Naive thymus-derived CD8-positive, alpha-beta T cell (primary cell): ENCODE data around the gene ANKRD34A. TPM values are rescaled to one million over a fixed set of nuclear protein-coding genes. Genes with fewer than 3 reads are reported as not detected.
A peak's percentile ranks its signal among the peaks of the same experiment; 100 is the strongest.

ENCODE experiments used
- ATAC-seq, 2 donors: fragments of 150-1000 bp; cut with Tn5 transposase in 1 of 2; sonication (Bioruptor Pico), chemical (Tn5 transposase) in 1 of 2; 1 replicate in 1 of 2; 2 replicates in 1 of 2; pipeline ENCODE4 v1.10.0; 2021; ENCODE audit warnings: mild to moderate bottlenecking in 2 of 2, moderate library complexity in 2 of 2
- POLR2A ChIA-PET: fragments of 350-600 bp; sonication (Branson Sonifier 250); formaldehyde crosslinking; loops from one replicate; lab custom pipeline; 2021; ENCODE audit warnings: antibody characterized with exemption; lab: Charles Lee
- DNase-seq, 10 donors: peaks; one replicate each; pipeline versions ENCODE4 v3.0.0 to v3.0.0-alpha.2; 2020 to 2022
- H3K27ac Mint-ChIP-seq, 10 donors: one replicate each; pipeline ENCODE4 v1.8.0; 2020 to 2022; ENCODE audit warnings: mild to moderate bottlenecking in 10 of 10, mixed read lengths in 10 of 10, moderate library complexity in 4 of 10, inconsistent platforms in 1 of 10
- H3K27me3 Mint-ChIP-seq, 5 donors: one replicate each; pipeline ENCODE4 v1.8.0; 2021 to 2022; ENCODE audit warnings: mixed read lengths in 5 of 5
- H3K36me3 Mint-ChIP-seq, 3 donors: one replicate each; pipeline ENCODE4 v1.8.0; 2020 to 2022; ENCODE audit warnings: mixed read lengths in 3 of 3, mild to moderate bottlenecking in 2 of 3, inconsistent platforms in 1 of 3
- H3K4me1 Mint-ChIP-seq, 4 donors: one replicate each; pipeline ENCODE4 v1.8.0; 2021 to 2022; ENCODE audit warnings: mixed read lengths in 4 of 4
- H3K4me3 Mint-ChIP-seq, 10 donors: one replicate each; pipeline ENCODE4 v1.8.0; 2020 to 2022; ENCODE audit warnings: mild to moderate bottlenecking in 10 of 10, mixed read lengths in 10 of 10, moderate library complexity in 6 of 10, inconsistent platforms in 1 of 10
- H3K9me3 Mint-ChIP-seq, 9 donors: one replicate each; pipeline ENCODE4 v1.8.0; 2020 to 2022; ENCODE audit warnings: mixed read lengths in 9 of 9, mild to moderate bottlenecking in 3 of 9, inconsistent platforms in 1 of 9, moderate library complexity in 1 of 9
- polyA plus RNA-seq, 3 donors: library from polyadenylated mRNA; unstranded; fragments of 300-500 nt; fragmentation: Illumina TruSeq; gene quantifications; one replicate each; pipeline ENCODE4 v1.2.3, GENCODE V29; 2021
- total RNA-seq, 8 experiments: library from RNA in 2 of 8; stranded (reverse) in 2 of 8; gene quantifications; one replicate each; pipeline ENCODE4 v1.2.3 and lab custom pipeline; 2021 to 2026

The ANKRD34A gene
- total RNA-seq (1 to 10 TPM in 1 of 2 experiments, under 1 TPM in 1; 0.96 to 1.6 TPM), polyA plus RNA-seq (under 1 TPM; 0.12 to 0.38 (median 0.25) TPM), total RNA-seq (lab: John Stamatoyannopoulos, UW) (0 to 4.8 (median 2.7) reads per million in 6 experiments)

GRCh38 chr1:145964328-145965118, at the start of gene ANKRD34A, which contains the start of gene POLR3GL:
ANKRD34A (minus strand) TSS chr1:145964575; CDS start chr1:145961759, 2,816 bp downstream.
POLR3GL (plus strand) TSS chr1:145964690; CDS start chr1:145974866, 10,176 bp downstream.
- DNase-seq: peak; percentile 75 to 95 (median 89)
- POLR2A ChIA-PET: interaction anchor here (0.6 to 17.9 kb wide), 20 partner anchors 9 to 140 kb away, joined by 3 to 462 read pairs (median 6); partner anchors contain the start of genes PEX11B, PIAS3, POLR3C and RBM8A
- ATAC-seq: peak; percentile 84 to 87
- H3K27ac Mint-ChIP-seq: peak within 1 kb of the TSS; percentile 86 to 99 (median 98)
- H3K27me3 Mint-ChIP-seq: no peaks in the 10 kb centered on the region
- peak within 1 kb of the TSS; percentile 88 to 99 (median 92) for H3K4me3 Mint-ChIP-seq
- peaks cover 36 to 66% (median 64%) of the 10 kb centered on the region in 4 donors for H3K4me1 Mint-ChIP-seq
- peaks cover 4 to 13% (median 9%) of the 10 kb centered on the region in 3 donors for H3K36me3 Mint-ChIP-seq
- H3K9me3 Mint-ChIP-seq: peaks cover 0 to 5% (median 0%) of the 10 kb centered on the region in 9 donors

DNA sequence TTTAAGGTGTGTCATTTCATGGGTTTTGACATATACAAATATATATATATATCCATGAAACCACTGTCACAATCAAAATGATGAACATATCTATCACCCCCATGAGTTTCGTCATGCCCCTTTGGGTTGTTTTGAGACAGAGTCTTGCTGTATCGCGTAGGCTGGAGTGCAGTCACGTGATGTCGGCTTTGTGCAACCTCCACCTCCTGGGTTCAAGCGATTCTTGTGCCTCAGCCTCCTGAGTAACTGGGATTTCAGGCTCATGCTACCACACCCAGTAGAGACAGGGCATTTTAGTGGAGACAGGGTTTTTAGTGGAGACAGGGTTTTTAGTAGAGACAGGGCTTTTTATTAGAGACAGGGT, 49.2 kb upstream of the ANKRD34A start:
- no peaks in the 10 kb centered on the region for H3K9me3 Mint-ChIP-seq
- DNase-seq (no peak), ATAC-seq (no peak)
- peaks cover 1 to 10% (median 8%) of the 10 kb centered on the region in 4 donors for H3K4me1 Mint-ChIP-seq
- H3K36me3 Mint-ChIP-seq: no peaks in the 10 kb centered on the region
- POLR2A ChIA-PET: interaction anchor here (0.6 to 26.6 kb wide), 2 partner anchors 21 to 26 kb away, joined by 4 to 1573 read pairs; partner anchors contain the start of gene TXNIP
- H3K27me3 Mint-ChIP-seq: peaks cover 0 to 20% (median 6%) of the 10 kb centered on the region in 5 donors
- no peak overlapping the region for H3K27ac Mint-ChIP-seq
- no peak overlapping the region for H3K4me3 Mint-ChIP-seq

DNA sequence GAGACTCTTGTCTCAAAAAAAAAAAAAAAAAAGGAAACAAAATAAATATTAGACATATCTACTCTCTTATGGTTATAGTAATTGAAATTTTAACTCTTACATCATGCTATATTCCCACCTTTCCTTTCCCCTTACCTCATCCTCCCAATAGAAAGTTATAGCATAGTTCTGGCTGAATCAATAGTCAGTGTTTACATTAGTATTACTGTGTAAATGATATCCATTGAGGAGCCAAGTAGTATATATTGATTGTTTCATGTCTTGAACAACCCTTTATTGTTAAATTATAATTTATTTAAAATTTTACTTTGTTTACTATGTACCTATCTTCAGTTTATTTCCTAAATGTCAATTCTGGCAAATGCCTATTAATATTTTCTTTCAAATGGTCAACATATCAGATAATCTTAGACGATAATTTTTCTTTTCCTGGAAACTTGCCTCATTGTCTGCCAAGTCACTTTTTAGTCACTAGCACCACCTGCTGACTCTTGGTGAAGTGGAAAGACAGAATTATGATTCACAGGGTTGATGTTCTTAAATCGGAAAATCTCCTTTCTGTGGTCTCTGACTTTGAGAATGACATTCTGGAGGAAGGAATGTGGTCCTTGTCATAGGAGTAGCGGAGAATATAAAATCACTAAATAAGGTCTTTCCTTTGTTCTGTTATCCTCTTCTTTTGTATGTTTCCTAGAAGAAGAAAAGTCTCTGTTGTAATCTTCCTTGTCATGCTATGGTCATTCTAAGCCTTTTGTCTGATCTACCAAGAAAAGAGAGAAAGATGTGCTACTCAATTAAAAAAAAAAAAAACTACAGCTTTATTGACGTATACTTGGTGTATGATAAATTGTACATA, 48.6 kb upstream of the ANKRD34A start:
- no peaks in the 10 kb centered on the region for H3K9me3 Mint-ChIP-seq
- POLR2A ChIA-PET: interaction anchor here (0.6 to 26.6 kb wide), 7 partner anchors 22 to 170 kb away, joined by 3 to 1573 read pairs (median 5); partner anchors contain the start of genes NUDT17, RBM8A and TXNIP
- DNase-seq: peak in 9 of 10 donors; percentile 37 to 79 (median 66)
- no peak overlapping the region for H3K27ac Mint-ChIP-seq
- peaks cover 1 to 11% (median 8%) of the 10 kb centered on the region in 4 donors for H3K4me1 Mint-ChIP-seq
- H3K36me3 Mint-ChIP-seq: no peaks in the 10 kb centered on the region
- no peak overlapping the region for H3K4me3 Mint-ChIP-seq
- ATAC-seq: peak; percentile 67 to 84
- H3K27me3 Mint-ChIP-seq: peaks cover 0 to 16% (median 3%) of the 10 kb centered on the region in 5 donors

DNA sequence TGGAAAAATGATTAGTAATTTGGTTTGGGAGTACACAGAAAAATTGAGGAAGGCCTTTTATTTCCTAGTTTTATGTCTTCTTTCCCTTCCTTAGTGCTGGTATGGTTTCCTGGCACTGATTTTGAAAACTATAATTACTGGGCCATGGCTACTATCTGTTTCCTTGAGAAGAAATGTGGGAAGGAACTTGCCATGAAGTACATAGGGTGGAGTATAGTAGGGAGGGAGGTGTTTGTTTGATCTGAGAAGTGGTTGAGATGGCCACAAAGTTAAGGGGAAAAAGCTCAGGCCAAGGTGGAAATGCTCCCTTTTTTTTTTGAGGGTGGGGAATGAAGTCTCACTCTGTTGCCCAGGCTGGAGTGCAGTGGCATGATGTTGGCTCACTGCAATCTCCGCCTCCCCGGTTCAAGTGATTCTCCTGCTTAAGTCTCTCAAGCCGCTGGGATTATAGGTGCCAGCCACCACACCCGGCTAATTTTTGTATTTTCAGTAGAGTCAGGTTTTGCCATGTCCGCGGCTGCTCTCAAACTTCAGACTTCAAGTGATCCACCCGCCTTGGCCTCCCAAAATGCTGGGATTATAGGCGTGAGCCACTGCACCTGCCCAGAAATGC, 45.9 kb upstream of the ANKRD34A start:
- ATAC-seq (no peak), DNase-seq (no peak)
- H3K4me3 Mint-ChIP-seq: no peak overlapping the region
- peaks cover 12 to 35% (median 32%) of the 10 kb centered on the region in 4 donors for H3K4me1 Mint-ChIP-seq
- peaks cover 0 to 4% (median 0%) of the 10 kb centered on the region in 5 donors for H3K27me3 Mint-ChIP-seq
- POLR2A ChIA-PET: interaction anchor here (0.9 to 26.6 kb wide), 3 partner anchors 23 to 118 kb away, joined by 3 to 1573 read pairs (median 5); partner anchors contain the start of gene TXNIP
- H3K9me3 Mint-ChIP-seq: no peaks in the 10 kb centered on the region
- H3K27ac Mint-ChIP-seq: peak overlapping the region in 5 of 10 donors; percentile 11 to 76 (median 25)
- no peaks in the 10 kb centered on the region for H3K36me3 Mint-ChIP-seq

DNA sequence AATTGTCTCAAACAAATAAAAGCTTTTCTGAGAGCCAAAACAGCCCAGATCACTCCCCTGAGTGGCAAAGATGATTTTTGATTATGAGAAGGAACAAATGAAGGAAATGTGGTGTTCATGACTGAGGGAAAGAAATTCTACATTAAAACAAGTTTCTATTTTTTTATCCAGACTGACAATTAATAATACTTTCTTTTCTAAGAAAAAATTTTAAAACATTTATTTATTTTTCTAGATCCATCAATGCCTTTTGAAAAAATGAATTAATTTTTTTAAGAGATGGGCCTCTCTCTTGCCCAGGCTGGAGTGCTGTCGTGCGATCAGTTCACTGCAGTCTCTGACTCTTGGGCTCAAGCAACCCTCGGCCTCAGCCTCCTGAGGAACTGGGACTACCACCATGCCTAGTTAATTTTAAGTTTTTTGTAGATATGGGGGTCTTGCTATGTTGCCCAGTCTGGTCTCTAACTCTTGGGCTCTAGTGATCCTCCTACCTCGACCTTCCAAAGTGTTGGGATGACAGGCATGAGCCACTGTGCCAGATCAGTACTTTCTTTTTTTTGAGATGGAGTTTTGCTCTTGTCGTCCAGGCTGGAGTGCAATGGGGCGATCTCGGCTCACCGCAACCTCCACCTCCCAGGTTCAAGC, 43.2 kb upstream of the ANKRD34A start:
- DNase-seq (no peak), ATAC-seq (no peak)
- H3K36me3 Mint-ChIP-seq: no peaks in the 10 kb centered on the region
- H3K4me1 Mint-ChIP-seq: peaks cover 20 to 51% (median 47%) of the 10 kb centered on the region in 4 donors
- POLR2A ChIA-PET: interaction anchor here (0.8 to 26.6 kb wide), 5 partner anchors 21 to 162 kb away, joined by 3 to 1573 read pairs (median 13); partner anchors contain the start of genes ANKRD34A, NUDT17, POLR3GL and RBM8A
- H3K9me3 Mint-ChIP-seq: no peaks in the 10 kb centered on the region
- peak overlapping the region in 9 of 10 donors; percentile 76 to 89 (median 82) for H3K4me3 Mint-ChIP-seq
- no peaks in the 10 kb centered on the region for H3K27me3 Mint-ChIP-seq
- peak overlapping the region; percentile 83 to 100 (median 94) for H3K27ac Mint-ChIP-seq

DNA sequence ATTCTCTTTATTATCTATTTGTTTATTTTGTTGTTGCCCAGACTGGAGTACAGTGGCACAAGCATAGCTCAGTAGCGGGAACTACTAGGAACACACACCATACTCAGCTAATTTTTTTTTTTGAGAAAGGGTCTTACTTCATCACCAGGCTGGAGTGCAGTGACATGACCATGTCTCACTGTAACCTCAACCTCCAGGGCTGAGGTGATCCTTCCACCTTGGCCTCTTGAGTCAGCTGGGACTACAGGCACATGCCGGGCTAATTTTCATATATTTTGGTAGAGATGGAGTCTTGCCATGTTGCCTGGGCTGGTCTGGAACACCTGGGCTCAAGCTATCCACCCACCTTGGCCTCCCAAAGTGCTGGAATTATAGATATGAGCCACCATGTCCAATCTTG, 37.3 kb upstream of the ANKRD34A start:
- Mint-ChIP-seq H3K36me3 (no peaks in the 10 kb centered on the region), H3K27ac (peak overlapping the region; percentile 65 to 100 (median 92)), H3K9me3 (peaks cover 0 to 2% (median 0%) of the 10 kb centered on the region in 9 donors), H3K27me3 (no peaks in the 10 kb centered on the region), H3K4me3 (peak overlapping the region in 8 of 10 donors; percentile 39 to 91 (median 51)), H3K4me1 (peaks cover 35 to 85% (median 75%) of the 10 kb centered on the region in 4 donors)
- POLR2A ChIA-PET: interaction anchor here (0.5 to 30.6 kb wide), 4 partner anchors 15 to 143 kb away, joined by 3 to 1573 read pairs (median 233); partner anchors contain the start of genes ANKRD34A, LIX1L, POLR3GL and TXNIP
- ATAC-seq (no peak), DNase-seq (no peak)

DNA sequence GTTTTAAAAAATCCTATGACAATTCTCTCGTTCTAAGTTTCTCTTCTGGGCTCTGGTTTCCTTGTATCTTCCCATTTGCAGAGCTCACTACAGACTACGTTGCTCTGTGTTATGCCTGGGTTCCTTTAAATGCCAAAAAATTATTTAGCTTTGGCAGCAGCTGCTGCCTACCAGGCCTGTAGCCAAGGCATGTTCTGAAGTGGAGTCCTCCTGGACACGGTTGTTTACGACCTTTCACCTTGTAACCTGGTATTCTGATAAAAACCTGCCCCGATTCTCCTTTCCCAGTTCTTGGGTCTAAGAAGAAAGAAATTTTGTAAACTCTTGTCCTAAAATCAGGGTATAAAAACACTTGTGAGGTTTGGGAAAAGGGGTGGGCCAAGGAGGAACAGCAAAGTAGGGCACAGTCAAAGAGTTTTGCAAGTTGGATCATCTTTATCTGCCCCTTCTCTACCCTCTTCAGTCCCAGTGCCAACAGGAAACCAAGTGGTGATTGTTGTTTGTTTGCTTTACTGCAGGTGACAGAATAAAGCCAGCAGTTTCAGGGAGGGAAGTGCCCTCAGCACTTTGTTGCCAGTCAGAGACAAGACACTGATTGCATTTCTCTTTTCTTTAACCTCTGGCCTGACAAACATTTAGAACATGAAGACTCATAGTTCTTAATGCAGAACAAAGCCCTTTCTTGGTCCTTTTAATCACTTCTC, 35.1 kb upstream of the ANKRD34A start:
- ATAC-seq (peak; percentile 44 to 49), DNase-seq (peak in 9 of 10 donors; percentile 37 to 71 (median 51))
- Mint-ChIP-seq H3K27me3 (no peaks in the 10 kb centered on the region), H3K4me1 (peaks cover 24 to 64% (median 54%) of the 10 kb centered on the region in 4 donors), H3K36me3 (peaks cover 19 to 22% (median 20%) of the 10 kb centered on the region in 3 donors), H3K27ac (peak overlapping the region; percentile 95 to 100 (median 99)), H3K4me3 (peak overlapping the region; percentile 91 to 100 (median 99)), H3K9me3 (peaks cover 0 to 8% (median 0%) of the 10 kb centered on the region in 9 donors)
- POLR2A ChIA-PET: interaction anchor here (6.0 to 30.6 kb wide), 5 partner anchors 1 to 72 kb away, joined by 49 to 1573 read pairs (median 462); partner anchors contain the start of genes ANKRD34A, LIX1L, POLR3GL and RBM8A

DNA sequence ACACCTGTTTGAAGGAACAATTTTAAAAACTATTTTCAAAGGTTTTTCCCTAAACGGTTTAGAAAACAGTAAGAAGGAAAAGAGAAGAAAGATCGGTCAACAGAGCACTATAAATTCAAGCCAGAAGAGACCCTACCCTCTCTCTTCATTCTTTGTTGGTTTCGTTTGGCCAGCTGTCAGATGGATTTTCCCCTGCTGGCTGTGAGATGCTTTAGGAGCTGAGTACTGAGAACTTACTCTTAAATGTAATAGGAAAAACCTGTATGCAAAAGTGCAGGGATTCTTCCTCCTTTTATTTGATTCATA, 33.3 kb upstream of the ANKRD34A start:
- DNase-seq (no peak), ATAC-seq (no peak)
- Mint-ChIP-seq H3K4me1 (peaks cover 27 to 70% (median 48%) of the 10 kb centered on the region in 4 donors), H3K9me3 (peaks cover 0 to 8% (median 0%) of the 10 kb centered on the region in 9 donors), H3K27ac (peak overlapping the region; percentile 95 to 100 (median 99)), H3K27me3 (no peaks in the 10 kb centered on the region), H3K4me3 (peak overlapping the region; percentile 91 to 100 (median 99)), H3K36me3 (peaks cover 37 to 40% (median 38%) of the 10 kb centered on the region in 3 donors)
- POLR2A ChIA-PET: interaction anchor here (1.9 to 30.6 kb wide), 9 partner anchors 3 to 174 kb away, joined by 6 to 1573 read pairs (median 49); partner anchors contain the start of genes ANKRD34A, LIX1L, NUDT17 and PEX11B

DNA sequence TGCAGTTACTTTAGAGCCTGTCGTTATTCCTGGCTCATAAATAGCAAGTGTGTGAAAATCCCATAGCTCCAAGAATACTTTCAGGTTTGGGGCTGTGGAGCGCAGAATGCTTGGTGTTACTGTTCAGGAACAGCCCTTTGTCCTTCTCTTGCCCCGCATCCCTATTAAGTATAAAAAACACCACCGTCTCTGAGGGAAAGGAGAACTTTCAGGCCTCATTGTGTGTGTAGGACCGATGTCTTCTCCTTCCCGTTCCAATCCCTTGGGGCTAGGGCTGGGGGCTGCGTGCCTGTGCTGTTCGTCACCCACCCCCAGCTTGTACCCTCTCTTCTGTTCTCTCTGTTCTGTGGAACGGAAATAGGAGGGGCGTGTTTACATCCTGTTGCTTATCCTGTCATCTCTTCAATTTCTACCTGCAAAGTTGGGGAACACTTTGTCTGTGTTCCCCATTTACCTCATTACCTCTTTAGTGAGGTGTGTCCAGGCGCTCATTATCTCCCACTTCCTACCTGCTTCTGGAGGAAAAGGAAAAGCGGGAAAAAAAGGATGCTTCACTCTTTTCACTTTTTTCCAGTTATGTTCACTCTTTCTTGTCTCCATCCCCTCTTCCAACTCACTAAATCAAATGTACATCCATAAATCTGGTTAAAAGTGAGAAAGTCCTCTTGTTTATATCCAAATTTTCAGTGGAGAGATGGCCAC, 32.8 kb upstream of the ANKRD34A start:
- Mint-ChIP-seq H3K4me1 (peaks cover 28 to 72% (median 51%) of the 10 kb centered on the region in 4 donors), H3K4me3 (peak overlapping the region; percentile 91 to 100 (median 99)), H3K27ac (peak overlapping the region; percentile 95 to 100 (median 99)), H3K9me3 (peaks cover 0 to 8% (median 0%) of the 10 kb centered on the region in 9 donors), H3K27me3 (no peaks in the 10 kb centered on the region), H3K36me3 (peaks cover 42 to 45% (median 44%) of the 10 kb centered on the region in 3 donors)
- ATAC-seq (peak; percentile 59 to 68), DNase-seq (peak; percentile 44 to 87 (median 65))
- POLR2A ChIA-PET: interaction anchor here (1.0 to 30.6 kb wide), 11 partner anchors 3 to 173 kb away, joined by 3 to 1573 read pairs (median 39); partner anchors contain the start of genes ANKRD34A, LIX1L, NUDT17 and PEX11B
